HG03060 (cell line): ENCODE data around the gene SPIRE1.

ENCODE experiments used
- ATAC-seq: cut with Tn5 transposase; IDR thresholded peaks from one replicate; pipeline ENCODE4 v1.9.1; 2021; ENCODE audit warnings: low read depth, moderate number of reproducible peaks; ENCODE audit not compliant: unreplicated experiment

The SPIRE1 gene

GRCh38 chr18:12657684-12658425, at the start of gene SPIRE1:
SPIRE1 (minus strand) TSS chr18:12658107; CDS start chr18:12657866, 241 bp downstream.
- ATAC-seq = no peak

- ATAC-seq = no peak
Measured at GRCh38 chr18:12703664-12704063, 45.8 kb upstream of the SPIRE1 start.

DNA sequence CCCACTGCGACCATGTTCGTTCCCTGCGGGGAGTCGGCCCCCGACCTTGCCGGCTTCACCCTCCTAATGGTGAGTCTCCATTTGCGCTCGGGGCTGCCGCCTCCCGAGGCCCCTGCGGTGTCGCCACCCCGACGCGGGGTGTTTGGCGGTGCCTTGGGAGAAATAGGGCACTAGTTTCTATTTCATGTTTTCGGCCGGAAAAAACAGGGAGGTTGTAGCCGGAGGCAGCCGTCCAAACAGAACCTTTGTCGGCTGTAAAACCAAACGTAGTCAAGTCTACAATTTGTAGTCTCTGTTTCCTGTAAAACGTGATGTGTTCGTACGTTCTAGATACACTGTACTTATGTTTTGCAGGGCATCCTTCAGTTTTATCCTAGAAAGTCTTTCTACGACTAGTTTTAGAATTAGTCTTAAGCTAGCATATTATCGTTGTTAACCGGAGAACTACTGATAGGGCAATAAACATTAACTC, 45.2 kb upstream of the SPIRE1 start:
- ATAC-seq = no peak

DNA sequence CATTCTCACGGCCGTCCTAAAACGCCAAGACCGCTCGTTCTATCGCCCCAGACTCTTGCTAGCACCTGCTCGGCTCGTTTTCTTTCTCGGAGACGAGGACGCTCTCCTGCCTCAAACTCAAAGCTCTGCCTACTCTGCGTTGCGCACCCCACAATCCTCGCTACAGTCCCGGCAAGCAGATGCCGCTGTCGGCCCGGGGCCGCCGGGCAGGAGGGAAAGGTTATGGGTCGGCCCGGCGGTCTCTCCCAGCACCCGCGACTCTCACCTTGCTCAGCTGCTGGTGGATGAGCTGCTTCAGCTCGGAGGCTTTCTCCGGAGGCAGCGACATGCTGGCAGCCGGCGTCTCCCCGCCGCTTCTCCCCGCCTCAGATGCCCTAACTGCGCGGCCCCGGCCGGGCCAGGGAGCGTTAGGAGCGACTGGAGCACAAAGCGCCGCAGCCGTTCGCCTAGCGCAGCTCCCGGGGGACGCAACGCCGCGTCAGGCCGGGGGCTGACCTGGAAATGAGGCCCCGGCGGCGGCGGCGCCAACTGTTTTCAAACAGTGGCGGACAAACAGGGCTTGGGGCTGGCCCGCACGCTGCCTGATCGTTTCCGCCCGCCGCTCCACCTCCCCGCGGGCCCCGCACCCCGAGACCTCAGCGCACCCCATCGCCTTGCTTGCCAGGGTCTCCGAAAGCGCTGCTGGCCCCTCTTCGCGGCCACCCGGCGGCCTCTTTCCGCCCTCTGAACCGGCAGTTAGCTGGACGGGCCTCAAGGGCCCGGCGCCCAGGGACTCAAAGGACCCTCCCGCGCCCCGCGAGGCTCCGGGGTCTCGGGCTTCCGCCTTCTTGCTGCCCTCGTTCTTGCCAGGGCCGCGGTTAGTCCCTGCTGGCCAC, 44.6 kb upstream of the SPIRE1 start, which contains the start of the genes CEP76 and PSMG2:
TSS of gene CEP76 (minus strand) at position 503 of the 875 bp plus-strand sequence. CDS start at position 328, 175 bp downstream.
TSS of gene PSMG2 (plus strand) at position 822 of the 875 bp plus-strand sequence. CDS start 66 bp downstream, outside the sequence.
- peak; percentile 57 for ATAC-seq

DNA sequence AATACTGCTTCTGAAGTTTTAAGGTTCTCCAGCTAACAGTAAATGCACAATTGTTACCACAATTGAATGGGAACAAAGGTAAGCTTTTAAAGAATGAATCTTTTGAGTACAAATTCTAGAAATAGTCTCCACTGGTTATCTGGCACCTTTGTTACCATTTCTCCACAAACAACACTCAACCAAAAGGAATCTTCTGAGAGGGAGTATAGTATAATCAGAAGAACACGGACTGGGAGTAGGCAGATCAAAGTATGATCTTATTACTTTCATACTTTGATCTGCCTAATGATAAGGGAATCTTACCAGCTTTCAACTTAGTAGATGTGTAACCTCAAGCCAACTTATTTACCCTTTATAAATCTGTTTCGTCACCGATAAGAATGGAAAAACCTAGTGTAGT, 43.3 kb upstream of the SPIRE1 start:
- no peak for ATAC-seq

DNA sequence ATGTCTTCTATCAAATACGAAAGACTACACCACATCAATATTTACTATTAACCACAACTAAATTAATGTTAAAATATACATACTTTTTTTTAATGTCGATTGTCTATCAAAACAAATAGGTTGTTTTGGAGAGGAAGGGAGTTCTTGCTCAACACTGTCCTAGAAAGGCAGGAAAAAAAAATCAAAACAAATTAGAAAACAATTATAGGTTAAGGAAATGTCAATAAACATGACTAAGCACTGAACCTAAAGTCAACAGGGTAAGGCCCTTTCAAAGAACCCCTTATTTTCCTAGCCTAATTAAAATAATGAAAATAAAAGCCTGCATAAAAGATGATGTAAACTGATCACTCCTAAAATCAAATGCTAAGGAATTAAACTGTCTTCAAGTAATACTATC, 41.8 kb upstream of the SPIRE1 start:
- ATAC-seq = no peak

DNA sequence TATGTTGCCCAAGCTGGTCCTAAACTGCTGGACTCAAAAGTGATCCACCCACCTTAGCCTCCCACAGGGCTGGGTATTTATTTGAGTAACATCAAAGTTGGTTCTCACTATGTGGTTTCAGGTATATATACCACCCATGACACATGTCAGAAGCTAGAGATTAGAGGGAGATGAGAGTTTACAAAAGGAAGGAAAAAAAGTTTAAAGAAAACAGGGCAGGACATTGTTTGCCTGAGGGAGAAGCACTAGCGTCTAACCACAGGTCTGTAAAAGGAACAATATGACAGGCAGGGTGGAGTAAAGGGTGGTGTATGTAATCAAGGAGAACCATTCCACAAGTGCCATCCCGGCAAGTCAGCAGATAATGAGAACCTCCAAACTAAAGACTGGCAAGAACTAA, 36.1 kb upstream of the SPIRE1 start:
- ATAC-seq = no peak

GRCh38 chr18:12692206-12692605, 34.3 kb upstream of the SPIRE1 start:
- ATAC-seq = no peak

GRCh38 chr18:12689256-12689850, 31.4 kb upstream of the SPIRE1 start:
- ATAC-seq = no peak

DNA sequence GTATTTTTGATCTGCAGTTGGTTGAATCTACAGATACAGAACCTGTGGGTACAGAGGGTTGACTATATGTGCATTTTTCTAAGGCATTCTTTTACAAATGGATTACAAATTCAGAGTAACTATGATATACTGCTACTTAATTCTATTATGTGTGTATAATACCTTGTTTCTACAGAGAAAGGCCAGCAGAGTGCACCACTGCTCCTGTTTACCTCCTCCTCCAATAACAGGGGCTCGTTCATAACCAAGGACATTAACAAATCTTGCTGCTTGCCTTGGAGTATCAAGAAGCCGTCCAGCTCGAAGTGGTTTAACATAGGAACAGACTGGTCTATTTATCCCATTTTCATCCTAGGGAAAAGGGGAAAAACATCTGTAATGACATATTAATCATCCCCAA, 28.2 kb upstream of the SPIRE1 start:
- no peak for ATAC-seq

DNA sequence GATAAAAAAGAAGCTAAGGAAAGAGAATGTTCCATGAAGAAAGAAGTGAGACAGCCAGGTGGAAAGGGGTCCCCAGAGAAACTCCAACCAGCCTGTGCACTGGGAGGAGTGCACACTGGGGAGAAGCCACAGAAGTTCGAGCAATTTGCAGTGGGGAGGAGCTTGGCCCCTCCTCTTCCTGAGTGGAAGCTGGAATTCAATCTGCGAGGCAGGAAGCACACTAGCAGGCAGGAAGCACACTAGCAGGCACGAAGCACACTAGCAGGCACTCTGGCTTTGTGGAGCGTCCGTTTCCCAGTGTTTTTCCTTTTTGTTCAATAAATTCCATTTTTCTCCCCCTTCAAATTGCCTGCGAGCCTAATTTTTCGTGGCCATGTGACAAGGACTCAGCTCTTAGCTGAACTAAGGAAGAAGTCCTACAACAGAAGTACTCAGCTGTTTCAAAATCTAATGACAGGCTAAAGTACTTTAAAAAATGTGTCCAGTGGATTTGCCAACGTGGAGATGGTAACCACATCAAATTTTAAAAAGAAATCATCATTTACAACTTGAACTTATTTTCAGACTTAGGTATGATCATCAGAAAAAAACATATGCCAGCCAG, 21.4 kb upstream of the SPIRE1 start:
- ATAC-seq = no peak

DNA sequence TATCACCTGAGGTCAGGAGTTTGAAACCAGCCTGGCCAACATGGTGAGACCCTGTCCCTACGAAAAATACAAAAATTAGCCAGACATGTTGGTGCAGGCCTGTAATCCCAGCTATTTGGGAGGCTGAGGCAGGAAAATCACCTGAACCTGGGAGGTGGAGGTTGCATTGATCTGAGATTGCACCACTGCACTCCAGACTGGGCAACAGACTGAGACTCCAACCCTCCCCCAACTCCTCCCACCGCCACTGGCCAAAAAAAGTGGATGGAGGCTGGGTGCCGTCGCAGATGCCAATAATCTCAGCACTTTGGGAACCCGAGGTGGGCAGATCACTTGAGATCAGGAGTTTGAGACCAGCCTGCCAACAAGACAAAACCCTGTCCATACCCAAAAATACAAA, 10.1 kb upstream of the SPIRE1 start:
- no peak for ATAC-seq

GRCh38 chr18:12659904-12660605, 2.1 kb upstream of the SPIRE1 start:
- ATAC-seq = no peak

DNA sequence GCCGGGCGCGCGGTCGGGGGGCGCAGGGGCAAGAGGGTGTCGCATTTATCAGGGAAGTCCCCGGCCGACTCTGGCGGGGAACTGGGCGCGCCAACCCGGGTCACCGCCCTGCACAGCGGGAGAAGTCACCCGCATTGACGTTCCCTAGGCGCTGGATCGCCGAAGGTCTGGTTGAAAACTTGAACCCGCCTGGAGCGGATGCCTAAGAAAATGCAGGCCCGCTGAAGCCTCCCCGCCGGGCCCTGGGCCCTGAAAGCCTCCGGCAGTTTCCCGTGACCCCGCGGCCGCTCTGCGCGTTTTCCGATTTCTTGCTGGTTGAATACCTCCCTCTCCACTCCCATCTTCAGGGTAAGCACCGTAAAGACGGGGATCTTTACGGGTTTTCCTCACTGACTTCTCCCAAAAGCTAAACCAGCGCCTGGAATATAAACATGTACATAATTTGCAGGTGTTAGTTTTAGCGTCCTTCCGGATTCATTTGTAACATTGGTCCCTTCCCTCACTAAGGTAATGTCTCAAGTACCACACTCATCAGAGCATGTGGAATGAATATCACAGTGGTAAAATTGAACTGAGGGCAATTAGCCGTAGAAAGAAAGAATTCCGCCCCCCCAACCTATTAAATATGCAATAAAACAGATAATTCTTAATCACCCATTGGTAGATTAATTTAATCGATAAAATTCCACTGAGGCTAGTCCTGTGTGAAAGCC, 675 bp upstream of the SPIRE1 start:
- ATAC-seq = no peak

DNA sequence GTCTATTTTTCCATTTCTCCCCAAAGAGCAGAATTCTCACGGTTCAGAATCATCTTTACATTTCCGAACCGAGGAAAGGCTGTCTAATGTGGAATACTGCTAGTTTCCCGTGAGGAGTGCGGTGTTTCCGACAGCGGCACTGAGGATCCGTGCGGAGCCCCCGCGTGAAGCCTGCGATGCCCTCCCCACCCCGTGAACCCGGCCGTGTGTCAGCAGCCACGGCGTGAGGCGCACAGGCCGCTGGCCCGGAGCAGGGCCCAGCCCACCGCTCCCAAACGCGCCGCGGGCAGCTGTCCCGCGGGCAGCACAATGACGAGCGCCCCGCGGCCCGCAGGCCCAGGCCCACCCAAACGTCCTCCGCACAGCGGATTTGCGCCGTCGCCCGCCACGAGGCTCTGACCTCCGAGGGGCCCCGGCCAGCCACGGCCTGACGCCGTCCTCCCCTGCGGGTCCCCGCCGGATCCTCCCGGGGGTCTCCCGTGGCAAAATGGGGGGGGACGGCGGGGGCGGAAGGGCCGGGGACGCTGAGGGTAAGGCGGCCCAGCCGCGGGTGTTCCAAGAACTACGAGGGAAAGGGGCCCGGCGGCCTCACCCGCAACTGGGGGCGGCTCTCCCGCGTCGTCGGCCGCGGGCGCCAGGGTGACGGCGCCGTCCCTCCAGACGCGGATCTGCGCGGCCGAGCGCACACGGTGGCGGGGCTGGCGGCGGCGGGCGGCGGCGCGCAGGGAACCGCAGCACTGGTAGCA, 796 bp downstream of the SPIRE1 start:
- ATAC-seq = no peak

- no peak for ATAC-seq
Measured at GRCh38 chr18:12656605-12656937, 1.3 kb downstream of the SPIRE1 start.

- ATAC-seq = no peak
Measured at GRCh38 chr18:12654971-12655370, 2.9 kb downstream of the SPIRE1 start.

GRCh38 chr18:12652861-12653401, 5.0 kb downstream of the SPIRE1 start:
- no peak for ATAC-seq
